Neural progenitor cell (in vitro differentiated cells): ENCODE data around the gene OBSL1.

Experiments used
- EZH2 ChIP-seq: fragments of 200-600 bp; sonication (generic); IDR thresholded peaks from 2 replicates; pipeline ENCODE4 v1.6.1; 2017; ENCODE audit warnings: antibody characterized with exemption, mild to moderate bottlenecking, moderate library complexity
- EZH2phosphoT487 ChIP-seq: fragments of 200-600 bp; sonication (generic); IDR thresholded peaks from 2 replicates; pipeline ENCODE4 v1.6.1; 2017; ENCODE audit warnings: antibody characterized with exemption
- TF ChIP-seq, protein P1 (sequence below): fragments of 200-600 bp; sonication (generic); IDR thresholded peaks from 2 replicates; pipeline ENCODE4 v1.5.1; 2017; ENCODE audit warnings: antibody characterized with exemption, mild to moderate bottlenecking

DNA sequence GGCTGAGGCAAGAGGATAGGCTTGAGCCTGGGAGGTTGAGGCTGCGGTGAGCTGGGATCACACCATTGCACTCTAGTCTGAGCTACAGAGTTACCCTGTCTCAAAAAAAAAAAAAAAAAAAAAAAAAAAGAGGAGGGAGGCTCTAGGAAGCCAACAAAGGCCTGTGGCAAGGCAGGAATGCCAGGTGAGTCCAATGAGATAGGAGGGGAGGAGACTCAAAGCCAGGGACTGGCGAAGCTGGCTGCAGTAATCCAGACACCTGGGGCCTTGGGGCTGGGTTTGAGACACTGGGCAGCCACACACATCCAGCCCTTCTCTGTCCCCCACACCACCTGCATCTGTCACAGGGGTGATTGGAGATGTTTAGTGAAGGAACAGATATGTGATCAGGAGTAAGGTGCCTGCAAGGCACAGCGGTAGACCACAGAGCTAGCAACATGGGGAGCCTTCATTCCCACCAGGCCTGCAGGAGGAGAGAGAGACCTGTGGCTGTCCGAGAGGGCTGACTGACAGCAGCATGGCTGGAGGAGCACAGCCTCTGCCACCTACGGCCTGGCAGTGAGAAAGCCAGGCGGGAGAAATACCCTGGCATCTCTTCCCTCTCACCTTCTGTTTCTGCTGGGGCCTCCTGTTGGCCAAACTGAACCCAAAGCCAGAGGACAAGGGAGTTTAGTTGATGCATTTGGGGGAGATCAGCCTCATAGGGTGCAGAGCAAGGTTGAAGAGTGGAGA is 37.2 kb downstream of the OBSL1 start:
- TF ChIP-seq, protein P1, sequence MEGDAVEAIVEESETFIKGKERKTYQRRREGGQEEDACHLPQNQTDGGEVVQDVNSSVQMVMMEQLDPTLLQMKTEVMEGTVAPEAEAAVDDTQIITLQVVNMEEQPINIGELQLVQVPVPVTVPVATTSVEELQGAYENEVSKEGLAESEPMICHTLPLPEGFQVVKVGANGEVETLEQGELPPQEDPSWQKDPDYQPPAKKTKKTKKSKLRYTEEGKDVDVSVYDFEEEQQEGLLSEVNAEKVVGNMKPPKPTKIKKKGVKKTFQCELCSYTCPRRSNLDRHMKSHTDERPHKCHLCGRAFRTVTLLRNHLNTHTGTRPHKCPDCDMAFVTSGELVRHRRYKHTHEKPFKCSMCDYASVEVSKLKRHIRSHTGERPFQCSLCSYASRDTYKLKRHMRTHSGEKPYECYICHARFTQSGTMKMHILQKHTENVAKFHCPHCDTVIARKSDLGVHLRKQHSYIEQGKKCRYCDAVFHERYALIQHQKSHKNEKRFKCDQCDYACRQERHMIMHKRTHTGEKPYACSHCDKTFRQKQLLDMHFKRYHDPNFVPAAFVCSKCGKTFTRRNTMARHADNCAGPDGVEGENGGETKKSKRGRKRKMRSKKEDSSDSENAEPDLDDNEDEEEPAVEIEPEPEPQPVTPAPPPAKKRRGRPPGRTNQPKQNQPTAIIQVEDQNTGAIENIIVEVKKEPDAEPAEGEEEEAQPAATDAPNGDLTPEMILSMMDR: no peak
- no peak for TF ChIP-seq EZH2
- TF ChIP-seq EZH2phosphoT487: no peak
